ENCODE measurements around the gene KLHL15.
A peak's percentile ranks its signal among the peaks of the same experiment; 100 is the strongest.
"Not testable (repeated sequence)": the region's sequence is repeated elsewhere in the genome, so short reads cannot be mapped to it uniquely, and the experiment has no call there.

KLHL15 gene

GRCh38 chrX:24017674-24018073, 9.3 kb downstream of the KLHL15 start:
- DNase-seq: no peak

GRCh38 chrX:24014388-24015018, 12.5 kb downstream of the KLHL15 start:
- peak; percentile 13 to 27 for DNase-seq

- DNase-seq: no peak
These were observed 14.7 kb downstream of the KLHL15 start for GRCh38 chrX:24012266-24012665.

GRCh38 chrX:24005867-24006266, 21.1 kb downstream of the KLHL15 start:
- no peak for DNase-seq

- DNase-seq: no peak
These were observed 22.0 kb downstream of the KLHL15 start for GRCh38 chrX:24005028-24005427.

GRCh38 chrX:24002792-24003191, 24.2 kb downstream of the KLHL15 start:
- no peak for DNase-seq

GRCh38 chrX:24002167-24002566, 24.8 kb downstream of the KLHL15 start:
- DNase-seq: no peak

- DNase-seq: no peak
These were observed 27.3 kb downstream of the KLHL15 start for GRCh38 chrX:23999671-24000070.

GRCh38 chrX:23993012-23993633, 33.9 kb downstream of the KLHL15 start:
- DNase-seq: no peak

- DNase-seq: no peak
These were observed 34.6 kb downstream of the KLHL15 start for GRCh38 chrX:23992431-23992830.

- DNase-seq: no peak
These were observed 36.5 kb downstream of the KLHL15 start for GRCh38 chrX:23990455-23990854.

- no peak for DNase-seq
These were observed 37.3 kb downstream of the KLHL15 start for GRCh38 chrX:23989689-23990088.

GRCh38 chrX:23982891-23983290, 44.1 kb downstream of the KLHL15 start:
- no peak for DNase-seq

GRCh38 chrX:23981711-23982110, 45.3 kb downstream of the KLHL15 start:
- no peak for DNase-seq

GRCh38 chrX:23981222-23981621, 45.8 kb downstream of the KLHL15 start:
- DNase-seq: no peak

GRCh38 chrX:23980011-23980441, 47.0 kb downstream of the KLHL15 start:
- DNase-seq: no peak

- DNase-seq: no peak
These were observed 48.5 kb downstream of the KLHL15 start for GRCh38 chrX:23978491-23978890.

GRCh38 chrX:23965630-23966029, 61.4 kb downstream of the KLHL15 start:
- not testable (repeated sequence) for DNase-seq

- DNase-seq: no peak
These were observed 62.8 kb downstream of the KLHL15 start for GRCh38 chrX:23964191-23964590.

GRCh38 chrX:23959781-23960180, 67.2 kb downstream of the KLHL15 start:
- no peak for DNase-seq

- no peak for DNase-seq
These were observed 72.6 kb downstream of the KLHL15 start for GRCh38 chrX:23954396-23954795.

- DNase-seq: no peak
These were observed 73.1 kb downstream of the KLHL15 start for GRCh38 chrX:23953908-23954269.

- DNase-seq: peak; percentile 4
These were observed 73.7 kb downstream of the KLHL15 start for GRCh38 chrX:23952984-23953907.

GRCh38 chrX:23952391-23952790, 74.6 kb downstream of the KLHL15 start:
- DNase-seq: no peak
